ENCODE results near the gene RABGGTA.

The RABGGTA gene

DNA sequence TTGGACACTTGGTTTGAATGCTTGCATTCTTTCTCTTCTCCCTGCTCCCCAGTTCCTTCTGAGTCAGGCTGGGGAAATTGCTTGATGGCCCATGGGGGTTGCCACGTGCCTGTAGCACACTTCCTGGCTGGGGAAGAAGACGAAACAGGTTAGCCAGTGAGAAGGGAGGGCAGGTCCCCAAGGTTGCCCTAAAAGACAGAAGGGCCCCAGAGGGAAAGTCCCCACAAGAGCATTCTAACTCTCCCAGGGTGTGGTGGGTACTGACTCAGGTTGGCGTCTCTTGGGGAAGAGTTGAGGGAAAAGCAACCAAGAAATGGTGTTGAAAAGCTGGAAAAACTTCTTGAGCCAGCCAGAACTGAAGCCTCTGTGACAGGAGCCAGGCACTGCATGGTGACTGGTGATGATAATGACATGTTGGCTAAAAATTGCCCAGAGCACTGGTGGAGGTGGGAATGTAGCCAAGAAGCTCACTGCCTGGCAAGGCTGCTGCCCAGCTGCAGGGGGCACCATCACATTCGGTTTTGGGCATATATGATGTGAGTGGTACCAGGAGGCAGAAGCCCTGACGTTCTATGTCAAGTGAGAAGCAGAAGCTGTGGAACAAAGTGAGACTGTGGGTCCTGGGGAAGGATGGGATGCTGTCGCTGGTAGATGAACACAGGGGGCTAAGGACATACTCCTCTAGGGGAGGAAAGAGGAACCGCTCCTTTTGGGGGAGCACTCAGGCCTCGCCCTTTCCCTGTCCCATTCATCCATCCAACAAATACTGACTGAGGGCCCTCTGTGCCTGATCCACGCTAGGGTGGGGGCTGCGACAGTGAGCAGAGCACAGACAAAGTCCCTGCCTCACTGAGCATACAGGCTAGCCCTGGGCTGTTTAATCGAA is 8.1 kb upstream of the RABGGTA start:
- peak; percentile 88 for DNase-seq

DNA sequence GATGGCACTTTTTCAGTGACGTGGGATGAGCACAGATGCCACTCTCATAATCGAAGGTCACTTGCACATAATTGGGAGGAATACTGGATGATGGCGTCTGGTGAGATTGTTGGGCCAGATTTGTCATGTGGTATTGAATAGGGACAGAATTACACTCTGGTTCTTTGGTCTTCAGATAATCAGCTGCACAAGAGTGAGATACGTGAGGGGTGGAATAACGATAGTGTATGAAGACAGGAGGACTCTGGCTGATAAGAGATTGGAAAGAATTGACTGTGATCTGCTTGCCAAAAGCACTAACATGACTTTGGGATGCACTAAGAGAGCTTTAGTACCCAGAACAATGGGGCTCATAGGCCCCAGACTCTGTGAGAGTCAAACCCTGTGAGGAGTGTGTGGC is 7.0 kb upstream of the RABGGTA start:
- no peak for DNase-seq

- DNase-seq, result no peak
Measured at GRCh38 chr14:24277606-24278321, 6.4 kb upstream of the RABGGTA start.

- no peak for DNase-seq
Measured at GRCh38 chr14:24277071-24277470, 5.7 kb upstream of the RABGGTA start.

DNA sequence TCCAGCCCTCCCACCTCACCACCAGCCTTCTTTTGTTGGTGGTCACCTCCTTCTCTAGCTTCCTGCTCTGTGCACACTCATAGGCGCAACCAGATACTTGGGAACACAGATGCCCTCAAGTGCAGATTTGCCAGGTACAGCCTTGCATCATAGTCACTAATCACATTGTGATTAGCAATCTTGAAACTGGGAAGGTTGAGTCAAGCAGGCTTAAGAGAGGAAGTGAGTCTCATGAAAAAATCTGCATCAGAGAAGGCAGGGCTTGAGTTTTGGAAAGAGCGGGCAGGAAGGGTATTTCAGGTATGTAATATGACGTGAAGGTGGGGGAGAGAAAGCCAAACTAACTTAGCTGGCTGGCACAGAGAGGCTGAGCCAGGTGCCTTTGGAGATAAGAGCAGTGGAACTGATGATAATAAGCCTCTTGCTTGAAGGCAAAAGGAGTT is 2.7 kb upstream of the RABGGTA start:
- no peak for DNase-seq

GRCh38 chr14:24273422-24273998 is 2.1 kb upstream of the RABGGTA start:
- peak; percentile 38 for DNase-seq

GRCh38 chr14:24272467-24272866 is 1.1 kb upstream of the RABGGTA start:
- no peak for DNase-seq

GRCh38 chr14:24271834-24272263 is 452 bp upstream of the RABGGTA start:
- DNase-seq, result peak; percentile 43

DNA sequence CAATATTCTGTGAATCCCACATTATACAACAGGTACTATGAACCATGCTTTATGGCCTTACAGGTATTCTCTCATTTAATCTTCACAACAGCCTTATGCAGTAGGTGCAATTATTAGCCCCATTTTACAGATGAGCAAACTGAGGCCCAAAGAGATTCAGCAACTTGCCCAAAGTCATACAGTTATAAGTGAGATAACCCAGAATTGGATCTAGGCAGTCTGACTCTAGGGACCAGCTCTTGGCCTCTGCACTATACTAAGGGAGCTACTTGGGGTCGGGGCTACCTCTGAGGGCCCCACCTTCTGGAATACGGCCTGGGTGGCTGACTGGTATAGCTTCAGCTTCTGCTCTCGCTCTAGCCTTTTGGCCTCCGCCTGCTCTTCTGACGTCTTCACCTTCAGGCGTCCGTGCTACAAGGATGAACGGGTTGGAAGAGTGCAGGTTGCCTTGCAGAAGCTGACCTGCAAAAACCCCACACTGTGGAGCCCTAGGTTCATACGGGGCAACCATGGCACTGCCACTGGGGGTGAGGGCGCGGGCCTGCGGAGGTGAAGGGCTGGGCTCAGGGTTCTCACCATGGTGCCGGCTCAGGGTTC is 762 bp downstream of the RABGGTA start:
- peak; percentile 72 for DNase-seq

DNA sequence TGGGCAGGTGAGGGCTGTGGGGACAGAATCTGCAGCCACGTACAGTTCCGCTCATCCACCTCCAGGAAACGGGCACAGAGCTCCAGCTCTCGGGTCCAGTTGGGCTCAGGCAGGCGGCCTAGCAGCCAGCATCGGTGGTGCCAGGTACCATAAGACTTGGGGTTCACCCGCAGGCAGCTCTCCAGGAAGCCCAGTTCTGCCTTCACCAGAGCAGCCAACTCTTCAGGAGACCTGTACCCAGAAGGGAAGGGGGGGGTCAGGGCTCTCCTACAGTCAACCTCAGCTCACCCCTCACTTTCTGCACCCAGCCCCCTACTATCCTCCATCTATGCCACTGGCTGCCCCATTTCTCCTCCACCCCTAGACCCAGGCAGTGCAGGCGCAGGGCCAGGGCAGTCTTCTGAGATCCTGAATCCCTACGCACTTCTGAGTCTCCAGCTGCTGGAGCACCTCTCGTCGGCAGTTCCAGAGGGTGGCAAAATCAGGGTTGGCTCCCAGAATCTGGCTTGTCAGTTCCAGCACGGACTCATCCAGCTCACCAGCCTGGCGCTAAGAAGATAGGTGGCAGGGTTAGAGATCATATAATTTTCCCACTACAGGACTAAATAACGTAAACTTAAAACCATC is 1.4 kb downstream of the RABGGTA start:
- no peak for DNase-seq

- DNase-seq, result no peak
Measured at GRCh38 chr14:24269368-24269767, 2.0 kb downstream of the RABGGTA start.

GRCh38 chr14:24268225-24268624 is 3.2 kb downstream of the RABGGTA start:
- DNase-seq, result no peak

GRCh38 chr14:24267516-24267915 is 3.9 kb downstream of the RABGGTA start:
- DNase-seq, result no peak

DNA sequence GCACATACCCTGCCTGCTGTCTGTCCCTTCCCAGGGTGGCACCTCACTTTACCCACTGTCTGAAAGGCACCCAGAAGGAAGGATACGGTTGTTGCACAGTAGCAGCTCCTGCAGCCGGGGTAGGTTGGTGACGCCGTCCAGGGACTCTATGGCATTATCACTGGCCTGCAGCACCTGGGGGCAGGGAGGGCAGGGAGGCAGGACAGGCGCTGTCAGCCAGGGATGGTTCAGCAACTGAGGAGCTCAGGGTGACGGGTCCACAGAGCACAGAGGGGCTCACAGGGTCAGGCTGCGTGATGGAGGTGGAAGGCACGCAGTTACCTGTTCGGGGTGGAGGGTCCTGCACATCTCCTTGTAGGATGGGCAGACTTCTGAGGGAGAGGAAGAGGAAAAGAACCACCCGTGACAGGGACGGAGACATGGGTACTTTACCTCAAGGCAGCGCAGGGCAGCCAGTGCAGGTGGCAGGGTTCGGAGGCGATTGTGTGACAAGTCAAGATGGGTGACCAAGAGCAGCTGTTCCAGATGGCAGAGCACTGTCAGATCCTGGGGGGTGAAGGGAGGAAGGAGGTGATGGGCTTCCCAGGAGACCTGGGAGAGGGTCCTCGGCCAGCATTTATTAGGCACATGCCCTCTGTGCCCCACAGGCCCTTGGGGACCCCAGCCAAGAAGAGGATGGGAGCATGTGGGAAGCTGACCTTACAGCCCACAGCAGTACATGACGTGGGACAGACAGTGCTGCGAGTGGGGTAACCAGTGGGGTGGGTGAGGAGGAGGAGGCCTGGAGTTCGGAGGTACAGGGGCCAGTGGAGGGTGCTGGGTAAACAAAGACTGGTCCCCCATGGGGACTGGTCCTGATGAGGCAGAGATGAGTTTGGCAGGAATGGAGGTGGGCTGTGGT is 4.8 kb downstream of the RABGGTA start:
- no peak for DNase-seq

- DNase-seq, result no peak
Measured at GRCh38 chr14:24264298-24264697, 7.1 kb downstream of the RABGGTA start.

- no peak for DNase-seq
Measured at GRCh38 chr14:24263848-24264247, 7.5 kb downstream of the RABGGTA start.

DNA sequence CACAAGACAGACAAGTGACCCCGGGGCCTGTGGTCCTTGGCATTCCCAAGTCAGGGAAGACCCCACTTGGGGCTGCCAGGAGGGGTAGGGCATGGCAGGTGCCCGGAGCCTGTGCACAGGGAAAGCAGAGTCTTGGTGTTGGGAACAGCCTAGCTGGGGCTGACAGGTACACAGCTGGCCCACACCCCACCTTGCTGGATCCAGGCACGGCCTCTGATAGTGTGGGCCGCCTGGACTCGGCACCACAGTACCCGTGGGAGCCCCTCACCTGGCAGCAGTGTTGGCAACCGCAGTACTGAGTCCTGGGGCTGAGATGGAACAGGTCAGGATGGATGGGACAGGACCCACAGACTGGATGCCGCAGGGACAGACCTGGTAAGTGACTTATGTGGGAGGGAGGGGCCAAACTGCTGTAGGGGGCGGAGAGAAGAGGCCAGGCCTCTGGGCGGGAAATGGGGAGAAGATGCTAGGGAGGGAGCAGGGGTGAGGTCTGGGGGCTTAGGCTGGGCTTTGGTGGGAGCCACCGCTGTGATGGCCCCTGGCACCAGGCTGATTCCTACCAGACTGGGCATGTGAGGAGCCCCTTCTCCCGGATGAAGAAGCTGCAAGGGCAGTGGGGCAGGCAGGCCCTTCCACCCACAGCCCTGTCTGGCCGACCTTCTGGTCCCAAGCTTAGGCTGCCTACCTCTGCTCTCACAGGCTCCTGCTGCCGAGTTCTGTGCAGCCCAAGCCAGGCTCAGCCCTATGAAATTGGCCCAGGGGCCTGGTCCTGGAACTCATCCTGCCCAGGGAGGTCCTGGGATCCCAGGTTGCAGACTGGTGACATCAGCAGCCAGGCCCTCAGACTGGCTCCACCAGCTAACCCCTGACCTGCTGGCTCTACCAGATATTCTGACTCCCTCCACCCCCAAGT is 8.3 kb downstream of the RABGGTA start, which contains the start of gene TGM1:
TSS of gene TGM1 (minus strand) at position 357 of the 913 bp plus-strand sequence. CDS start 825 bp downstream, outside the sequence.
- no peak for DNase-seq

GRCh38 chr14:24261969-24262327 is 9.4 kb downstream of the RABGGTA start:
- no peak for DNase-seq

- DNase-seq, result no peak
Measured at GRCh38 chr14:24261256-24261968, 10.0 kb downstream of the RABGGTA start.

DNA sequence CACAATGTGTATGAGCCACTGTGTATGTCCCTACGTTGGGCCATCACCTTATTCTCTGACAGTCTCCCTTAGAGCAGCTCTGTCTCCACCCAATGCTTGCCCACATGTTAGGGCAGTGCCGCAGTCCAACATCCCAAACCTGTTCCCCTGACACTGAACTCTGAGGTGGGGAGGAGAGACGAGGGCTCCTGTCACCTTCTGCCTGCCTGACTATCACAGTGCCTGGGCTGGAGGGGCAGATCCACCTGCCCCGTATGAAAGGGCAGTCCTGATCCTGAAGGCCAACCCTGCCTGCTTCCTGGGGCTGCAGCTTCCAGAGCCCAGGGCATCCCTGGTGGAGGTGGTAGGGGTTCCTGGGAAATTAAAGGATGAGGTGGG is 10.6 kb downstream of the RABGGTA start:
- no peak for DNase-seq
